Gastroesophageal sphincter (tissue), 3 donors: ENCODE data around the gene TMEM184A.

ENCODE experiments used
- CTCF ChIP-seq, 4 experiments: fragments of 200-600 bp in 2 of 4; fragments of 450-650 bp in 2 of 4; sonication (generic) in 1 of 4; IDR thresholded peaks; one replicate each; pipeline ENCODE4 v1.5.1; 2017 to 2019; ENCODE audit warnings: antibody characterized with exemption in 4 of 4, mild to moderate bottlenecking in 2 of 4, moderate library complexity in 2 of 4
- POLR2AphosphoS5 ChIP-seq: sonication (generic); formaldehyde crosslinking; IDR thresholded peaks from one replicate; pipeline ENCODE4 v1.6.1; 2017; ENCODE audit warnings: antibody characterized with exemption

- TF ChIP-seq CTCF (IDR thresholded peaks at IDR 0.05) (no peak), POLR2AphosphoS5 (no peak)
Measured at GRCh38 chr7:1503390-1503789, 52.6 kb downstream of the TMEM184A start.
